ENCODE measurements around the gene ITPKA. TPM values are rescaled to one million over a fixed set of nuclear protein-coding genes. Genes with fewer than 3 reads are reported as not detected.

Gene ITPKA
- total RNA-seq, 2 donors from 2014 or later, result 0.22 TPM; not detected in 1

GRCh38 chr15:41482110-41482877 lies 11.4 kb upstream of the ITPKA start:
- DNase-seq (ENCODE audit: low spot score), result no peak
- Mint-ChIP-seq H3K4me3 (peak overlapping the region; percentile 58), H3K36me3 (peaks cover 15% of the 10 kb centered on the region), H3K27me3 (peaks cover 0 to 2% of the 10 kb centered on the region in 2 donors), H3K9me3 (no peaks in the 10 kb centered on the region), H3K27ac (no peak overlapping the region), H3K4me1 (ENCODE audit: low read depth in 2 of 2) (peaks cover 21 to 22% of the 10 kb centered on the region in 2 donors)
- ATAC-seq, result no peak

- H3K27ac Mint-ChIP-seq, result peak overlapping the region in 1 of 2 donors; percentile 19
- DNase-seq (ENCODE audit: low spot score), result no peak
- H3K4me3 Mint-ChIP-seq, result peak overlapping the region; percentile 58
- peaks cover 11% of the 10 kb centered on the region for H3K36me3 Mint-ChIP-seq
- H3K9me3 Mint-ChIP-seq, result no peaks in the 10 kb centered on the region
- H3K4me1 Mint-ChIP-seq (ENCODE audit: low read depth in 2 of 2), result peaks cover 26 to 29% of the 10 kb centered on the region in 2 donors
- H3K27me3 Mint-ChIP-seq, result peaks cover 5 to 6% of the 10 kb centered on the region in 2 donors
- peak; percentile 79 to 87 for ATAC-seq
Observed at GRCh38 chr15:41483115-41483514, 10.6 kb upstream of the ITPKA start.

GRCh38 chr15:41483519-41483918 lies 10.2 kb upstream of the ITPKA start:
- no peaks in the 10 kb centered on the region for H3K9me3 Mint-ChIP-seq
- peaks cover 26 to 30% of the 10 kb centered on the region in 2 donors for H3K4me1 Mint-ChIP-seq (ENCODE audit: low read depth in 2 of 2)
- H3K36me3 Mint-ChIP-seq, result peaks cover 11% of the 10 kb centered on the region
- peak overlapping the region; percentile 58 for H3K4me3 Mint-ChIP-seq
- peak overlapping the region in 1 of 2 donors; percentile 19 for H3K27ac Mint-ChIP-seq
- ATAC-seq (peak; percentile 65 to 77), DNase-seq (ENCODE audit: low spot score) (no peak)
- peaks cover 5 to 6% of the 10 kb centered on the region in 2 donors for H3K27me3 Mint-ChIP-seq

GRCh38 chr15:41484937-41485625 lies 8.6 kb upstream of the ITPKA start:
- H3K4me3 Mint-ChIP-seq, result no peak overlapping the region
- ATAC-seq, result no peak
- peaks cover 27 to 31% of the 10 kb centered on the region in 2 donors for H3K4me1 Mint-ChIP-seq (ENCODE audit: low read depth in 2 of 2)
- peaks cover 5 to 6% of the 10 kb centered on the region in 2 donors for H3K27me3 Mint-ChIP-seq
- H3K27ac Mint-ChIP-seq, result no peak overlapping the region
- no peak for DNase-seq (ENCODE audit: low spot score)
- H3K9me3 Mint-ChIP-seq, result no peaks in the 10 kb centered on the region
- H3K36me3 Mint-ChIP-seq, result peaks cover 11% of the 10 kb centered on the region

- peaks cover 8% of the 10 kb centered on the region in 2 donors for H3K27me3 Mint-ChIP-seq
Observed at GRCh38 chr15:41486286-41486685, 7.4 kb upstream of the ITPKA start.

GRCh38 chr15:41487381-41487780 lies 6.3 kb upstream of the ITPKA start:
- Mint-ChIP-seq H3K9me3 (no peaks in the 10 kb centered on the region), H3K27me3 (peaks cover 16 to 18% of the 10 kb centered on the region in 2 donors), H3K36me3 (no peaks in the 10 kb centered on the region), H3K4me1 (ENCODE audit: low read depth in 2 of 2) (peaks cover 39 to 46% of the 10 kb centered on the region in 2 donors), H3K4me3 (no peak overlapping the region), H3K27ac (peak overlapping the region; percentile 57 to 74)
- no peak for ATAC-seq
- no peak for DNase-seq (ENCODE audit: low spot score)

More at GRCh38 chr15:41486286-41486685, 7.4 kb upstream of the ITPKA start:
- DNase-seq (ENCODE audit: low spot score) (no peak), ATAC-seq (no peak)
- Mint-ChIP-seq H3K4me3 (no peak overlapping the region), H3K36me3 (peaks cover 2% of the 10 kb centered on the region), H3K9me3 (no peaks in the 10 kb centered on the region), H3K27ac (no peak overlapping the region), H3K4me1 (ENCODE audit: low read depth in 2 of 2) (peaks cover 33 to 38% of the 10 kb centered on the region in 2 donors)

GRCh38 chr15:41487802-41488201 lies 5.9 kb upstream of the ITPKA start:
- no peaks in the 10 kb centered on the region for H3K36me3 Mint-ChIP-seq
- ATAC-seq (peak in 1 of 2 donors; percentile 41), DNase-seq (ENCODE audit: low spot score) (no peak)
- peak overlapping the region; percentile 7 for H3K4me3 Mint-ChIP-seq
- peaks cover 40 to 47% of the 10 kb centered on the region in 2 donors for H3K4me1 Mint-ChIP-seq (ENCODE audit: low read depth in 2 of 2)
- H3K9me3 Mint-ChIP-seq, result no peaks in the 10 kb centered on the region
- peaks cover 20 to 22% of the 10 kb centered on the region in 2 donors for H3K27me3 Mint-ChIP-seq
- H3K27ac Mint-ChIP-seq, result peak overlapping the region; percentile 57 to 74

- ATAC-seq (no peak), DNase-seq (ENCODE audit: low spot score) (no peak)
- Mint-ChIP-seq H3K4me1 (ENCODE audit: low read depth in 2 of 2) (peaks cover 30 to 34% of the 10 kb centered on the region in 2 donors), H3K4me3 (no peak overlapping the region), H3K27ac (no peak overlapping the region), H3K36me3 (no peaks in the 10 kb centered on the region), H3K27me3 (peaks cover 23 to 26% of the 10 kb centered on the region in 2 donors), H3K9me3 (no peaks in the 10 kb centered on the region)
Observed at GRCh38 chr15:41489641-41490040, 4.0 kb upstream of the ITPKA start.

GRCh38 chr15:41490355-41490754 lies 3.3 kb upstream of the ITPKA start:
- no peaks in the 10 kb centered on the region for H3K9me3 Mint-ChIP-seq
- DNase-seq (ENCODE audit: low spot score) (no peak), ATAC-seq (peak; percentile 76)
- H3K4me3 Mint-ChIP-seq, result peak overlapping the region; percentile 55
- peak overlapping the region; percentile 10 to 12 for H3K27ac Mint-ChIP-seq
- no peaks in the 10 kb centered on the region for H3K36me3 Mint-ChIP-seq
- peaks cover 23 to 26% of the 10 kb centered on the region in 2 donors for H3K27me3 Mint-ChIP-seq
- H3K4me1 Mint-ChIP-seq (ENCODE audit: low read depth in 2 of 2), result peaks cover 30 to 34% of the 10 kb centered on the region in 2 donors

GRCh38 chr15:41491889-41492288 lies 1.8 kb upstream of the ITPKA start:
- DNase-seq (ENCODE audit: low spot score) (no peak), ATAC-seq (no peak)
- Mint-ChIP-seq H3K27me3 (peaks cover 27 to 32% of the 10 kb centered on the region in 2 donors), H3K27ac (no peak overlapping the region), H3K4me1 (ENCODE audit: low read depth in 2 of 2) (peaks cover 27 to 34% of the 10 kb centered on the region in 2 donors), H3K9me3 (no peaks in the 10 kb centered on the region), H3K4me3 (no peak overlapping the region), H3K36me3 (no peaks in the 10 kb centered on the region)

GRCh38 chr15:41492597-41493204 lies 973 bp upstream of the ITPKA start:
- peaks cover 34% of the 10 kb centered on the region in 2 donors for H3K27me3 Mint-ChIP-seq
- H3K4me1 Mint-ChIP-seq (ENCODE audit: low read depth in 2 of 2), result peaks cover 22 to 27% of the 10 kb centered on the region in 2 donors
- ATAC-seq, result no peak
- no peak for DNase-seq (ENCODE audit: low spot score)
- no peaks in the 10 kb centered on the region for H3K36me3 Mint-ChIP-seq
- H3K4me3 Mint-ChIP-seq, result peak overlapping the region; percentile 82
- no peak overlapping the region for H3K27ac Mint-ChIP-seq
- H3K9me3 Mint-ChIP-seq, result no peaks in the 10 kb centered on the region

GRCh38 chr15:41493902-41494189 lies 172 bp downstream of the ITPKA start:
- peak in 1 of 2 donors; percentile 32 for ATAC-seq
- H3K4me1 Mint-ChIP-seq (ENCODE audit: low read depth in 2 of 2), result peaks cover 18 to 22% of the 10 kb centered on the region in 2 donors
- H3K27ac Mint-ChIP-seq, result no peak overlapping the region
- peak overlapping the region; percentile 51 for H3K4me3 Mint-ChIP-seq
- no peaks in the 10 kb centered on the region for H3K36me3 Mint-ChIP-seq
- peaks cover 36 to 38% of the 10 kb centered on the region in 2 donors for H3K27me3 Mint-ChIP-seq
- no peak for DNase-seq (ENCODE audit: low spot score)
- no peaks in the 10 kb centered on the region for H3K9me3 Mint-ChIP-seq

GRCh38 chr15:41494190-41494921 lies 682 bp downstream of the ITPKA start:
- peaks cover 40 to 43% of the 10 kb centered on the region in 2 donors for H3K27me3 Mint-ChIP-seq
- H3K36me3 Mint-ChIP-seq, result no peaks in the 10 kb centered on the region
- peak; percentile 4 to 7 for ATAC-seq
- DNase-seq (ENCODE audit: low spot score), result no peak
- no peak overlapping the region for H3K27ac Mint-ChIP-seq
- no peaks in the 10 kb centered on the region for H3K9me3 Mint-ChIP-seq
- peak overlapping the region; percentile 51 for H3K4me3 Mint-ChIP-seq
- peaks cover 18 to 22% of the 10 kb centered on the region in 2 donors for H3K4me1 Mint-ChIP-seq (ENCODE audit: low read depth in 2 of 2)
